Hepatocyte (in vitro differentiated cells): ENCODE results near the gene PTPRM. TPM values are rescaled to one million over a fixed set of nuclear protein-coding genes. Genes with fewer than 3 reads are reported as not detected.

Source experiments
- DNase-seq: peaks from one replicate; pipeline ENCODE4 v3.0.0-alpha.2; 2016; ENCODE audit warnings: low spot score
- H2AFZ ChIP-seq: fragments of 200-600 bp; sonication (generic); 2 replicates; pipeline ENCODE4 v1.6.0; 2016; ENCODE audit warnings: antibody characterized with exemption, mild to moderate bottlenecking
- H3K27ac ChIP-seq: fragments of 200-600 bp; sonication (generic); 2 replicates; pipeline ENCODE4 v1.5.1; 2016; ENCODE audit warnings: mild to moderate bottlenecking
- H3K27me3 ChIP-seq: fragments of 200-600 bp; sonication (generic); 2 replicates; pipeline ENCODE4 v1.6.1; 2016
- H3K36me3 ChIP-seq: fragments of 200-600 bp; sonication (generic); replicated peaks from 2 replicates; pipeline ENCODE4 v1.5.1; 2016; ENCODE audit warnings: low read depth; ENCODE audit not compliant: insufficient read depth
- H3K4me1 ChIP-seq: fragments of 200-600 bp; sonication (generic); 2 replicates; pipeline ENCODE4 v1.5.1; 2016; ENCODE audit warnings: mild to moderate bottlenecking, moderate library complexity; ENCODE audit not compliant: insufficient read depth
- H3K4me2 ChIP-seq: fragments of 200-600 bp; sonication (generic); 2 replicates; pipeline ENCODE4 v1.6.0; 2016
- H3K4me3 ChIP-seq: fragments of 200-600 bp; sonication (generic); 2 replicates; pipeline ENCODE4 v1.5.1; 2016; ENCODE audit warnings: mild to moderate bottlenecking
- H3K79me2 ChIP-seq: fragments of 200-600 bp; sonication (generic); 2 replicates; pipeline ENCODE4 v1.6.0; 2017; ENCODE audit warnings: mild to moderate bottlenecking
- H3K9me2 ChIP-seq: fragments of 200-600 bp; sonication (generic); replicated peaks from 2 replicates; pipeline ENCODE4 v1.6.0; 2017; ENCODE audit warnings: mild to moderate bottlenecking; ENCODE audit not compliant: insufficient read depth
- H3K9me3 ChIP-seq: fragments of 200-600 bp; sonication (generic); 2 replicates; pipeline ENCODE4 v1.5.1; 2016; ENCODE audit warnings: low read depth, mild to moderate bottlenecking
- H4K20me1 ChIP-seq: fragments of 200-600 bp; sonication (generic); 2 replicates; pipeline ENCODE4 v1.6.0; 2016; ENCODE audit warnings: mild to moderate bottlenecking; ENCODE audit not compliant: insufficient read depth, poor library complexity, severe bottlenecking
- EZH2 ChIP-seq: fragments of 200-600 bp; sonication (generic); IDR thresholded peaks from 2 replicates; pipeline ENCODE4 v1.6.1; 2016; ENCODE audit warnings: antibody characterized with exemption, mild to moderate bottlenecking, borderline replicate concordance
- EZH2phosphoT487 ChIP-seq: fragments of 200-600 bp; sonication (generic); IDR thresholded peaks from one replicate; pipeline ENCODE4 v1.6.1; 2018; ENCODE audit warnings: antibody characterized with exemption, mild to moderate bottlenecking, low read depth, moderate library complexity; ENCODE audit not compliant: unreplicated experiment, severe bottlenecking
- WGBS: methylation state at CpG from one replicate; pipeline ENCODE4 v1.1.6; 2016; ENCODE audit warnings: low lambda C conversion rate; ENCODE audit errors: missing lambda C conversion rate; 5-methylcytosine and 5-hydroxymethylcytosine counted together
- polyA plus RNA-seq: library from polyadenylated mRNA; unstranded; fragments of >200 nt; fragmentation: Nextera tagmentation; extraction: Ambion mirVana; gene quantifications from 2 replicates; pipeline ENCODE4 v1.2.1, GENCODE V29; 2016
- total RNA-seq: library from RNA; depleted of rRNA; stranded (reverse); fragments of >200 nt; gene quantifications from 2 replicates; pipeline ENCODE4 v1.2.3, GENCODE V29; 2014
- TF ChIP-seq, protein P1 (sequence below): fragments of 200-600 bp; sonication (generic); IDR thresholded peaks from 2 replicates; pipeline ENCODE4 v1.5.1; 2016; ENCODE audit warnings: antibody characterized with exemption, mild to moderate bottlenecking; ENCODE audit not compliant: poor library complexity

Gene PTPRM
- total and polyA plus RNA-seq, 2 experiments from 2014 or later: 26.1 to 47.4 TPM

DNA sequence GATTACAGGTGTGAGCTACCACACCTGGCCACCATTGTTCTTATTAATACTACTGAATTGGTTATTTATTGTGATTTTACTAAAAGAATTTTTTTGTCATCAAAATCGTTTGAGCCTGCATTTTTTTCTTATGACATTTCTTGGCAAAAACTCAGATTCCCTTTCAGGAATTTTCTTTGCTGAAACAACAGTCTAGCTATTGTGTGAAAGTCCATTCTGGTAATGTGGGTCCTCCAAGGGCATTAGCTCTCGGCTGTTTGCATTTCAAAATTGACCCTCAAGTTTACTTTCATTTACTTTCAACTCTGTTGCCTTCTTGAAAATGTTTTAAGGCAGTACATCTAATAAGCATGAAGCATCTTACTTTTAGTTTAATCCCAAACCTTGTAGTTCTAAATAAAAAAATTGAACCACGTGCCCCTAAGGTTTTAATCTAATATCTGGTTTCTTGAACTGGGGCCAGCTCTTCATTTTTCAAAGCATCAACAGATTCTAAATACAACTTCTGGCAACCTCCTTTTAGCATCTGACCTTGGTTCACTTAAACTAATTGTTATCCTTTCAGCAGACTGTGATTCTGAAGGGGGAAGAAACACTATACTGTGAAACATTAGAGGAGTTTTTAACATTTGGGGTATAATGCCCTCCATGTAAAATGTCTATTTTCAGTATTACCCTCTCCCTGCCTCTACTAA lies 716.9 kb downstream of the PTPRM start:
- H2AFZ ChIP-seq: no peak overlapping the region
- no peaks in the 10 kb centered on the region for H3K4me1 ChIP-seq
- H3K27ac ChIP-seq: no peak overlapping the region
- H4K20me1 ChIP-seq: no peaks in the 10 kb centered on the region
- 68% methylated on average over 3 of the region's 3 CpGs for WGBS
- no peaks in the 10 kb centered on the region for H3K36me3 ChIP-seq
- H3K4me3 ChIP-seq: no peak overlapping the region
- H3K9me3 ChIP-seq: no peaks in the 10 kb centered on the region
- H3K4me2 ChIP-seq: no peak overlapping the region
- no peak for DNase-seq
- H3K9me2 ChIP-seq: no peaks in the 10 kb centered on the region
- no peak for TF ChIP-seq EZH2phosphoT487
- TF ChIP-seq, protein P1, sequence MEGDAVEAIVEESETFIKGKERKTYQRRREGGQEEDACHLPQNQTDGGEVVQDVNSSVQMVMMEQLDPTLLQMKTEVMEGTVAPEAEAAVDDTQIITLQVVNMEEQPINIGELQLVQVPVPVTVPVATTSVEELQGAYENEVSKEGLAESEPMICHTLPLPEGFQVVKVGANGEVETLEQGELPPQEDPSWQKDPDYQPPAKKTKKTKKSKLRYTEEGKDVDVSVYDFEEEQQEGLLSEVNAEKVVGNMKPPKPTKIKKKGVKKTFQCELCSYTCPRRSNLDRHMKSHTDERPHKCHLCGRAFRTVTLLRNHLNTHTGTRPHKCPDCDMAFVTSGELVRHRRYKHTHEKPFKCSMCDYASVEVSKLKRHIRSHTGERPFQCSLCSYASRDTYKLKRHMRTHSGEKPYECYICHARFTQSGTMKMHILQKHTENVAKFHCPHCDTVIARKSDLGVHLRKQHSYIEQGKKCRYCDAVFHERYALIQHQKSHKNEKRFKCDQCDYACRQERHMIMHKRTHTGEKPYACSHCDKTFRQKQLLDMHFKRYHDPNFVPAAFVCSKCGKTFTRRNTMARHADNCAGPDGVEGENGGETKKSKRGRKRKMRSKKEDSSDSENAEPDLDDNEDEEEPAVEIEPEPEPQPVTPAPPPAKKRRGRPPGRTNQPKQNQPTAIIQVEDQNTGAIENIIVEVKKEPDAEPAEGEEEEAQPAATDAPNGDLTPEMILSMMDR: no peak
- TF ChIP-seq EZH2: no peak
- no peaks in the 10 kb centered on the region for H3K27me3 ChIP-seq
- no peaks in the 10 kb centered on the region for H3K79me2 ChIP-seq

GRCh38 chr18:8286303-8286702 lies 719.2 kb downstream of the PTPRM start:
- Histone ChIP-seq H3K27ac (no peak overlapping the region), H3K9me3 (no peaks in the 10 kb centered on the region), H3K9me2 (no peaks in the 10 kb centered on the region)

GRCh38 chr18:8287196-8287885 lies 720.2 kb downstream of the PTPRM start:
- Histone ChIP-seq H3K79me2 (no peaks in the 10 kb centered on the region), H3K27me3 (no peaks in the 10 kb centered on the region), H3K4me3 (no peak overlapping the region), H2AFZ (no peak overlapping the region), H3K9me3 (no peaks in the 10 kb centered on the region), H3K4me1 (no peaks in the 10 kb centered on the region), H3K9me2 (no peaks in the 10 kb centered on the region), H3K4me2 (no peak overlapping the region), H3K27ac (no peak overlapping the region), H3K36me3 (no peaks in the 10 kb centered on the region), H4K20me1 (no peaks in the 10 kb centered on the region)
- no peak for DNase-seq
- 100% methylated on average over 2 of the region's 2 CpGs for WGBS
- TF ChIP-seq, protein P1: no peak
- TF ChIP-seq EZH2phosphoT487 (no peak), EZH2 (no peak)

More at GRCh38 chr18:8286303-8286702, 719.2 kb downstream of the PTPRM start:
- Histone ChIP-seq H3K4me1 (no peaks in the 10 kb centered on the region), H3K27me3 (no peaks in the 10 kb centered on the region), H3K4me3 (no peak overlapping the region), H3K36me3 (no peaks in the 10 kb centered on the region), H3K79me2 (no peaks in the 10 kb centered on the region), H2AFZ (no peak overlapping the region), H4K20me1 (no peaks in the 10 kb centered on the region), H3K4me2 (no peak overlapping the region)
- TF ChIP-seq EZH2phosphoT487 (no peak), EZH2 (no peak)
- TF ChIP-seq, protein P1: no peak
- DNase-seq: no peak
- WGBS: 84% methylated on average over 2 of the region's 2 CpGs
